Stimulated activated CD8-positive, alpha-beta memory T cell treated with anti-CD3 and anti-CD28 coated beads, Interleukin-4, amount 100 ng/mL, for 24 hours (primary cell): ENCODE results near the gene ABHD11.
"Not testable (repeated sequence)": the region's sequence is repeated elsewhere in the genome, so short reads cannot be mapped to it uniquely, and the experiment has no call there.

Experiments
- DNase-seq: peaks from one replicate; pipeline ENCODE4 v3.0.0-alpha.2; 2020; ENCODE audit warnings: low read depth

Gene ABHD11

GRCh38 chr7:73738612-73739386 is at the start of gene ABHD11:
TSS of gene ABHD11 (minus strand) at chr7:73738802. CDS start at chr7:73738770, 32 bp downstream.
- DNase-seq: peak; percentile 97

GRCh38 chr7:73787786-73788048 is 49.1 kb upstream of the ABHD11 start:
- not testable (repeated sequence) for DNase-seq

- no peak for DNase-seq
Observed at GRCh38 chr7:73786588-73786987, 48.0 kb upstream of the ABHD11 start.

GRCh38 chr7:73779517-73779916 is 40.9 kb upstream of the ABHD11 start:
- DNase-seq: no peak

GRCh38 chr7:73778801-73779389 is 40.3 kb upstream of the ABHD11 start:
- no peak for DNase-seq

- DNase-seq: no peak
Observed at GRCh38 chr7:73774923-73775322, 36.3 kb upstream of the ABHD11 start.

- no peak for DNase-seq
Observed at GRCh38 chr7:73773700-73774517, 35.3 kb upstream of the ABHD11 start.

- no peak for DNase-seq
Observed at GRCh38 chr7:73770860-73771670, 32.5 kb upstream of the ABHD11 start.

GRCh38 chr7:73770002-73770859 is 31.6 kb upstream of the ABHD11 start, which contains the start of gene CLDN3:
TSS of gene CLDN3 (minus strand) at chr7:73770270. CDS start at chr7:73770049, 221 bp downstream.
- peak; percentile 5 for DNase-seq

GRCh38 chr7:73769481-73770001 is 30.9 kb upstream of the ABHD11 start:
- no peak for DNase-seq

GRCh38 chr7:73768641-73769480 is 30.3 kb upstream of the ABHD11 start:
- DNase-seq: no peak

- DNase-seq: no peak
Observed at GRCh38 chr7:73766556-73767229, 28.1 kb upstream of the ABHD11 start.

GRCh38 chr7:73762659-73762999 is 24.0 kb upstream of the ABHD11 start:
- DNase-seq: no peak

GRCh38 chr7:73761854-73762658 is 23.5 kb upstream of the ABHD11 start:
- DNase-seq: no peak

- DNase-seq: no peak
Observed at GRCh38 chr7:73758581-73759138, 20.1 kb upstream of the ABHD11 start.

GRCh38 chr7:73749931-73750776 is 11.6 kb upstream of the ABHD11 start:
- DNase-seq: no peak

- no peak for DNase-seq
Observed at GRCh38 chr7:73746378-73746777, 7.8 kb upstream of the ABHD11 start.
